ENCODE results near the gene ZDHHC9.

GRCh38 chrX:129779086-129779672, 64.5 kb downstream of the ZDHHC9 start:
- TF ChIP-seq, protein P1, sequence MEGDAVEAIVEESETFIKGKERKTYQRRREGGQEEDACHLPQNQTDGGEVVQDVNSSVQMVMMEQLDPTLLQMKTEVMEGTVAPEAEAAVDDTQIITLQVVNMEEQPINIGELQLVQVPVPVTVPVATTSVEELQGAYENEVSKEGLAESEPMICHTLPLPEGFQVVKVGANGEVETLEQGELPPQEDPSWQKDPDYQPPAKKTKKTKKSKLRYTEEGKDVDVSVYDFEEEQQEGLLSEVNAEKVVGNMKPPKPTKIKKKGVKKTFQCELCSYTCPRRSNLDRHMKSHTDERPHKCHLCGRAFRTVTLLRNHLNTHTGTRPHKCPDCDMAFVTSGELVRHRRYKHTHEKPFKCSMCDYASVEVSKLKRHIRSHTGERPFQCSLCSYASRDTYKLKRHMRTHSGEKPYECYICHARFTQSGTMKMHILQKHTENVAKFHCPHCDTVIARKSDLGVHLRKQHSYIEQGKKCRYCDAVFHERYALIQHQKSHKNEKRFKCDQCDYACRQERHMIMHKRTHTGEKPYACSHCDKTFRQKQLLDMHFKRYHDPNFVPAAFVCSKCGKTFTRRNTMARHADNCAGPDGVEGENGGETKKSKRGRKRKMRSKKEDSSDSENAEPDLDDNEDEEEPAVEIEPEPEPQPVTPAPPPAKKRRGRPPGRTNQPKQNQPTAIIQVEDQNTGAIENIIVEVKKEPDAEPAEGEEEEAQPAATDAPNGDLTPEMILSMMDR (conservative IDR thresholded peaks at IDR 0.05; ENCODE audit: low read depth, low read length): no peak
- TF ChIP-seq SMC3 (IDR thresholded peaks at IDR 0.05; ENCODE audit: low read depth, low read length) (no peak), RFX5 (IDR thresholded peaks at IDR 0.05; ENCODE audit: low read depth, low read length) (no peak), USF2 (IDR thresholded peaks at IDR 0.05; ENCODE audit: low read depth, low read length) (no peak), POLR2A (IDR thresholded peaks at IDR 0.05; ENCODE audit: low read depth, low read length) (no peak), BHLHE40 (IDR thresholded peaks at IDR 0.05; ENCODE audit: low read depth, low read length) (no peak)

Measured in IMR-90 (cell line).